HG03103 (cell line): Measurements from ENCODE around the gene CHRDL2.

Experiments
- ATAC-seq: cut with Tn5 transposase; IDR thresholded peaks from one replicate; pipeline ENCODE4 v1.9.1; 2021; ENCODE audit warnings: low read depth; ENCODE audit not compliant: unreplicated experiment

CHRDL2 gene

GRCh38 chr11:74717221-74717969, 13.8 kb downstream of the CHRDL2 start:
- ATAC-seq = no peak

DNA sequence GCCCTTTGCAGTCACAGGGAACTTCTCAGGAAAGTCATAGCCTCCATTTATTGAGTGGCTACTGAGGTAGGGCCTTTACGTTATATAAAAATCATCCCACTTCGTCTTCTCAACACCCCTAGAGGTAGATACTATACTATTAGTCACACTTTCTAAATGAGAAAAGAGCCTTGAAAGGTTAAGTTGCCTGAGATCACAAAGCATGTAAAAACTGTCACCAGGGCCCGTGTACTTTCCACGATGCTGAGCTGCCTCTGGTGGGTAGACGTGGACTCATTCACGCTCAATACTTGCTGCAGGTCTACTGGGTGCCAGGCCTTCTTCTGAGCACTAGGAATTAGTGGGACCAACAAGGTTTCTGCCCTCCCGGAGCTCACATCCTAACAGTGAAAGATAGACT, 16.3 kb downstream of the CHRDL2 start:
- ATAC-seq = no peak

DNA sequence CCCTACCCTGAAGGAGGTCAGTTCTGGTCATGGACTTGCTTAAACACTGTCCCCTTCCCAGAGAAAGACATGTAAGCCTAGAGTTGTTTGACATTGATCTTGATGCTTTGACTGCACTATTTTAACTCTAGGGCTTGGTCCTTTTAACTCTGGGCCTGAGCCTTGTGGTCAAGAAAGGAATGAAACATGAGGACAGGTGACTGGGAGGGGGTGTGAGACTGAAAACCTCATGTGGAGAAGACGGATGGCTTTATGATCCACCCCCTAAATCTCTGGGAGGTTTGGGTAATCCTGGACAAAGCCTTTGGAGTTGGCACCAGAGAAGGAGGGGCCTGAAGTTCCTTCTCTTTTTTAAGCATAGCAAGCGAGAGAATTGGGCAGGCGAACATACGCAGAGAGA, 17.5 kb downstream of the CHRDL2 start:
- no peak for ATAC-seq

- ATAC-seq = no peak
These were observed 20.8 kb downstream of the CHRDL2 start for GRCh38 chr11:74710281-74710938.

DNA sequence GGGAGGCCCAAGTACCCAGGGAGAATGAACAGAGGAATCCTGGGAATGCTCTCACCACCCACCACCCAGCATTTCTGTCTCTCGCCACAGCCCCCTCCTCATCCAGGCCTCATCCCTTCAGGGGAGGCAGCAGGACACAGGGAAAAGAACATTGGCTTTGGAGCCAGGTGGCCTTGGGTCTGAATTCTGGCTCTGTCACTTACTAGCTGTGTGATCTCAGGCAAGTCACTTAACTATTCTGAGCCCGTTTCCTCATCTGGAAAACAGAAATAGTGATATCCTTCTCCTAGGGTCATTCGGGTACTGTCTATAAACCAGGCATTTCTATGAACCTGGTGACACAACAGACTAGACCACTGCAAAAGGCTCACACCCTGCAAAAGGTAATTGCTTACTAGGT, 22.1 kb downstream of the CHRDL2 start:
- no peak for ATAC-seq

DNA sequence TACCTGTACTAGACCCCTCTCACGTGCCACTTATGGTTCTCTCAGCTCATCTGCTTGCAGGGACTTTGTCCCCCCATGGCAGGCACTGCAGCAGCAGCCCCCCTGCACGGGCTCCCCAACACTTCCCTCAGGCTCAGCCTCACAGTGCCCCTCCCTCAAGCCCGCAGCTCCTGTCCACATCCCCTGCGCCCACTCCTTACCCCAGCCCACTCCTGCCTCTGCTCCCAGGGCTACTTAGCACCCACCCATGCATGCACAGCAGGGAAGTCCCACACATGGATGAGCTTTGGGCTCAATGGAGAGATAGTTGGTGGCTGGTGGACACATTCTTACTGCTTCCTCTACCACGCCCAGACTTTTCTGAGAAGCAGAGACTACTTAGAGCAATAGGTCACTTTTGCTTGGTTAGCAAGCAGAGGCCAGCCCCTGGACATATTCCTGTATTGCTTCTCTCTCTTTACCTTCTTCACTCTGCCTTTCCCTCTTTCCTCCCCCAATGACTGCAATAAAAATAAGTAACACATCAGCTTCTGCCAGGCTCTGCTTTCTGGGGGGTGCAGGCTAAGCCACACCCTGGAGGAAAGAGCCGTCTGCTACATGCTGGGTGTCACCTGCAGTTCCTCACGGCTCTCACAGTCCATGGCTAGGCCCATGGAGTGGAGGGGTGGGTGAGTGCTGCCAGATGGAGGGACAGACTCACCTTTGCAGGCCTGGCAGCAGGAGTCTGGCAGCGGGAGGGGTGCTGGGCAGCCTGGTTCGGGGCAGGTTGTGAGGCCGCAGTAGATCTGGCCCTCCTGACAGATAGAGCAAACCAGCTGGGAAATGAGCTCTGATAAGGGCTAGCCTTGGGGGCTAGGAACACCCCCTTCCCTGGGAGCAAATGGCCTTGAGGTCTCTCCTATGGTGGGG, 23.4 kb downstream of the CHRDL2 start:
- no peak for ATAC-seq

GRCh38 chr11:74707182-74707581, 24.0 kb downstream of the CHRDL2 start:
- no peak for ATAC-seq

- ATAC-seq = no peak
These were observed 28.0 kb downstream of the CHRDL2 start for GRCh38 chr11:74703211-74703610.

- ATAC-seq = no peak
These were observed 28.7 kb downstream of the CHRDL2 start for GRCh38 chr11:74702383-74703007.

GRCh38 chr11:74701351-74701750, 29.9 kb downstream of the CHRDL2 start:
- ATAC-seq = no peak

- no peak for ATAC-seq
These were observed 31.4 kb downstream of the CHRDL2 start for GRCh38 chr11:74699615-74700396.

DNA sequence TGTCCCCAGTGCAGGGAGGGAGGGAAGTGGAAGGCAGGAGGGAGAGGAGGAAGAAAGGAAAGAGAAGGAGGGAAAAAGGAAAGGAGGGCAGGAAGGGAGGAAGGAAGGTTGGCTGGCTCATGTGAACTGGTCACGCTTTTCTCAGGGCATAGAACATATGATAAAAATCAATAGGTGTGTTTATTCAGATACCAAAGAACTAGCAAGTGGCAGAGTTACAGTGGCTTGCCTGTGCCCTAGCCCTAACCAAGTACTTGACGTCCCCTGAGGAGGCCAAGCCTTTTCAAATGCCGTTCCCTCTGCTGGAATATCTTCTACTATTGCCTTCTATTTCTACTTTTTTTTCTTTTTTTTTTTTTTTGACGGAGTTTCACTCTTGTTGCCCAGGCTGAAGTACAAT, 33.5 kb downstream of the CHRDL2 start:
- no peak for ATAC-seq

DNA sequence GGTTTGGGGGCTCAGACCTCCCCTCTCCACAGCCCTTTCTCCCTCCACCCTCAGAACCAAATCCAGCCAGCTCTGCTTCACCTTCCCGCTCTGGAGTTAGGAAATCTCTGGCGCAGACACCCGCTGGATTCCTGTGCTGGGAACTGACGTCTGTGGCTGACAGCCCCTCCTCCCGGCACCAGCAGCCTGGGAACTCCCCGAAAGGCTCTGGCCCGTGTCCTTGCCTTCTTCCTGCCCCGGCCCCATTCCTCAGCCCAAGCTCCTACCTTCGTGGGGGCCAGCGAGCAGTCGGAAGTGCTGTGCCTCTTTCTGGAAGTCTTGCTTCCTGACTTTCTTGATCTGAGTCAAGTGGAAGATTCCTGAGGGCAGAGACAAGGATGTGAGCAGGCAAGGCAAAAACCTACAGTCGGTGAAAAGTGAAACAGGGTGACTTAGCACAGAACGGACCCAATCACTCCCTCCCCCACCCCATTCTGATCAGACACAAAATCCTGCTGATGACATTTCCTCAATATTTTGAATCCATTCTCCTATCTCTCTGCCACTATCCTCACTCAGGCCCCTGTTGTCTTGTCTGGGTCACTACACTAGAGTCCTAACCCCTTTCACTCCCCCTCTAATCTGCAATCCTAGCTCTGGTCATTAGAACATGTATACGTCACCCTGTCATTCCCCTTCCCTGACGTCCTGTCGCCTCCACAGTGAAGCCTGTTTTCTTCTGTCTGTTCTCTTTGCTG, 34.1 kb downstream of the CHRDL2 start:
- no peak for ATAC-seq

DNA sequence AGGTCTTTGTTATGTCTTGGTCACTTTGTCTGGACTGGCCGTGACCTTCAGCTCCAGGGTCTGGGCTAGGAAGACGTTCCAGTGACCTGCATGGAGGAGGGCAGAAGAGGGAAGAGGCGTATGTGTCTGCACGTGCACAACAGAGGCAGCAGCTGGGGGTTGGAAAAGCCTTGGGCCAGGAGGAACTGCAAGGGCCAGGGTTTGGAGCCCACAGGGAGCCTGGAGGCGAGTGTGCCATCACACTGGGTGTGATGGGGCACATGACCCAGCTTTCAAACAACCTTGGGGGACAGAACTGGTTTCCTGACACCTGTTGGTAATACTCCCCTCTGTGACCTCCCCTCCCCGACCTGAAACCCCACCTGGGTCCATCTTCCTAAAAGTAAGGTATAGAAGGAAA, 34.7 kb downstream of the CHRDL2 start:
- no peak for ATAC-seq

DNA sequence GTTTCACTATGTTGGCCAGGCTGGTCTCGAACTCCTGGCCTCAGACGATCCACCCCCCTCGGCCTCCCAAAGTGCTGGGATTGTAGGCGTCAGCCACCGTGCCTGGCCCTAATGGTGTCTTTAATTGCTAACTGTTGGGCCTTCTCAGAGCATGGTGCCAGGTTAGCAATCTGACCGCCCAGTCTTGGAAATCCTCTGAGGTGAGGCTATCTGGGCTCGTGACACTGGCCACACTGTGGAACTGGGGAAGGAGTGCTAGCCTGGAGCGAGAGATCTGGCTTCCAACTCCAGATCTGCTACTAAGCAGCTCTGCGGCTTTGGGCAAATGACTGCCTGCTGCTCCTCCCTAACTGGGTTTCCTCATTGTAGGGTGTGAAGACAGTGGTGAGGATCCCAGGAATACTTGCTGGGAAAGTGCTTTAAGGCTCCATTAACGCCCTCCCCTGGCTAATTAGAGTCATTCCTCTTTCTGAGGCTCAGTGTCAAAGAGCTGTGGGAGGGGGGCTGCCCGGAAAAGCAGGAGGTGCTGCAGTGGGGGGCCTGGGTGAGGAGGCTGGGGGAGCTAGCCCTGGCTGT, 35.4 kb downstream of the CHRDL2 start:
- no peak for ATAC-seq

DNA sequence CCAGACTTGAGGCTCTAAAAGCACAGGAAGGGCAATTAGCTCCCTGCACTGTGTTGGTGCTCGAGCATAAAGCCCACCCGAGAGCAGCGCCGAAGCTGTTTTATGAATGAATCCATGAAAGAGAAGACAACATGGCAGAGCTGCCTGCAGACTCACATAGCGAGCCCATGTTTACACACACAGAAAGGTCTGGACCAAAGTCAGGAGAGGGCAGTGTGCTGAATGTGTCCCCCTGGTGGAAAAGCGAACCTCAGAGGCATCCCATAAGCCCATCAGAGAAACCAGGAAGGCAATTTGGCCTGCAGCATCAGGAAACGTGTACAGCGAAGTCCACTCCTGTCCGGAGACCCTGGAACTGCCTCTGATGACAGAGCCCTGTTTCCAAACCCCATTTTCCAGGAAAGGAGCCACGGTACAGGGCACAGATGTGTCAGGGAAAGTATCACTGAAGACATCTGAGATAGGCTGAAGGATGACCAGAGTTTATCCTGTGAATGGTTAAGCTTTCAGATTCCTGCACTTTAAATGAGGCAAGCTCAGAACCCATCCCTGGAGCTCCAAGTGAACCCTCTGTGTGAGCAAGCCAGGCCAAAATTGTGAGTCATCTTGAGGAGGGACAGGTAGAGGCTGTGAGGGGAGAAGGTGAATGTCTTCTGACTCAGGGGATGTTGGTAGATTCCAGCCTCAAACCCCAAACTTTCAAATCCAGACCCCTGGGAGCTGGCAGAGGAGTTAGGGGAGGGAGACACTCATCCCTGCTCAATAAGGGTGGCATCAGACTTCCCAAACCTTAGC, 36.9 kb downstream of the CHRDL2 start:
- ATAC-seq = no peak

- no peak for ATAC-seq
These were observed 37.7 kb downstream of the CHRDL2 start for GRCh38 chr11:74693531-74693930.

- ATAC-seq = no peak
These were observed 39.5 kb downstream of the CHRDL2 start for GRCh38 chr11:74691755-74692154.
